ENCODE measurements around the gene METTL21A. TPM values are rescaled to one million over a fixed set of nuclear protein-coding genes. Genes with fewer than 3 reads are reported as not detected.

METTL21A gene
- total and polyA plus RNA-seq, 7 donors, result 7.0 to 30.7 (median 9.5) TPM

DNA sequence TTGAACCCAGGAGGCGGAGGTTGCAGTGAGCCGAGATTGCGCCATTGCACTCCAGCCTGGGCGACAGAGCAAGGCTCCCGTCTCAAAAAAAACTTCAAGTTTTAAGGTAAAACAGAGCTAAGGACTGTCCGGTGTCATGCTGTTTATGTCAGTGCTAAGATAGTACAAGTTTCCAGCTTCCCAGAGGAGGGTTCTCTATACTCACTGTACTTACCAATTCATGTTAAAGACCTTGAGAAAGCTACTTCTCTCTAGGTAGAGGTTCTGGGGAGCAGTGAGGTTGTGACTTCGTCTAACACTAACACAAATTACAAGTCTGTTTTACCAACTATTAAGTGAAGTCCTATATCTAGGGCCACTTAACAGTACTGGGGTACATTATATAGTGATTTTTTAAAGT, 18.8 kb downstream of the METTL21A start:
- H3K27me3 ChIP-seq (ENCODE audit: insufficient read depth in 3 of 3, low read length in 2 of 3), result no peaks in the 10 kb centered on the region
- DNase-seq (no peak), ATAC-seq (no peak)
- intact Hi-C loops (cut with DNase I), result no loop called here
- H3K4me3 ChIP-seq, result no peak overlapping the region
- TF ChIP-seq, protein P1, sequence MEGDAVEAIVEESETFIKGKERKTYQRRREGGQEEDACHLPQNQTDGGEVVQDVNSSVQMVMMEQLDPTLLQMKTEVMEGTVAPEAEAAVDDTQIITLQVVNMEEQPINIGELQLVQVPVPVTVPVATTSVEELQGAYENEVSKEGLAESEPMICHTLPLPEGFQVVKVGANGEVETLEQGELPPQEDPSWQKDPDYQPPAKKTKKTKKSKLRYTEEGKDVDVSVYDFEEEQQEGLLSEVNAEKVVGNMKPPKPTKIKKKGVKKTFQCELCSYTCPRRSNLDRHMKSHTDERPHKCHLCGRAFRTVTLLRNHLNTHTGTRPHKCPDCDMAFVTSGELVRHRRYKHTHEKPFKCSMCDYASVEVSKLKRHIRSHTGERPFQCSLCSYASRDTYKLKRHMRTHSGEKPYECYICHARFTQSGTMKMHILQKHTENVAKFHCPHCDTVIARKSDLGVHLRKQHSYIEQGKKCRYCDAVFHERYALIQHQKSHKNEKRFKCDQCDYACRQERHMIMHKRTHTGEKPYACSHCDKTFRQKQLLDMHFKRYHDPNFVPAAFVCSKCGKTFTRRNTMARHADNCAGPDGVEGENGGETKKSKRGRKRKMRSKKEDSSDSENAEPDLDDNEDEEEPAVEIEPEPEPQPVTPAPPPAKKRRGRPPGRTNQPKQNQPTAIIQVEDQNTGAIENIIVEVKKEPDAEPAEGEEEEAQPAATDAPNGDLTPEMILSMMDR (IDR thresholded peaks at IDR 0.05), result no peak
- no peaks in the 10 kb centered on the region for H3K9me3 ChIP-seq
- no peak overlapping the region for H3K27ac ChIP-seq
- H3K4me1 ChIP-seq, result no peaks in the 10 kb centered on the region
- peaks cover 0 to 9% of the 10 kb centered on the region in 2 donors for H3K36me3 ChIP-seq (ENCODE audit: insufficient read depth in 1 of 2, low read depth in 1 of 2)
- 87 to 94% (median 91%) methylated on average over 6 to 7 of the region's 7 CpGs for WGBS, 3 donors

GRCh38 chr2:207603486-207603885, 21.7 kb downstream of the METTL21A start:
- Histone ChIP-seq H3K9me3 (no peaks in the 10 kb centered on the region), H3K36me3 (ENCODE audit: insufficient read depth in 1 of 2, low read depth in 1 of 2) (peaks cover 0 to 9% of the 10 kb centered on the region in 2 donors), H3K27ac (no peak overlapping the region), H3K4me1 (no peaks in the 10 kb centered on the region), H3K27me3 (ENCODE audit: insufficient read depth in 3 of 3, low read length in 2 of 3) (no peaks in the 10 kb centered on the region), H3K4me3 (no peak overlapping the region)
- 43 to 61% (median 51%) methylated on average over 2 of the region's 2 CpGs for WGBS, 3 donors
- DNase-seq (no peak), ATAC-seq (no peak)
- TF ChIP-seq, protein P1 (IDR thresholded peaks at IDR 0.05), result no peak
- intact Hi-C loops (cut with DNase I), result no loop called here

DNA sequence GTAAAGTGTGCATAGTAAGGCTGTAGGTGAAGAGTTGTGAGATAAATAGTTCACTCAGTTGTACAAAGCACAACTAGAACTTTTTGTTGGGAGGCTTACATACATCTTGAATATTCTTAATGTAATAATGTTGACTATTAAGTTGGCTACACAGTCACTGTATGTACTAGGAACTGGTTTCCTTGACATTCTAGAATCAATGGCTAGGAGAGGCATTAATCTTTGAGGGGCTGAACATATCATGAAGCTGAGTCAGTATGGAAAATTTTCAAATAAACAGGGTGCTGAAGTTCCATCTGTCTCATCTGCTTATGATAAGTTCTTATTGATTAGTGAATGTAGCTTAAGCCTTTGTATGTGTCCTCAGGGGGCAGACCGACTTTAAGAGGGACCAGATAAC, 23.4 kb downstream of the METTL21A start:
- DNase-seq (no peak), ATAC-seq (no peak)
- intact Hi-C loops (cut with DNase I), result no loop called here
- WGBS, 3 donors, result 94 to 97% (median 95%) methylated on average over 1 of the region's 1 CpG
- Histone ChIP-seq H3K36me3 (ENCODE audit: insufficient read depth in 1 of 2, low read depth in 1 of 2) (peaks cover 0 to 22% of the 10 kb centered on the region in 2 donors), H3K27ac (no peak overlapping the region), H3K9me3 (no peaks in the 10 kb centered on the region), H3K27me3 (ENCODE audit: insufficient read depth in 3 of 3, low read length in 2 of 3) (no peaks in the 10 kb centered on the region), H3K4me1 (no peaks in the 10 kb centered on the region), H3K4me3 (no peak overlapping the region)
- TF ChIP-seq, protein P1 (IDR thresholded peaks at IDR 0.05), result no peak

DNA sequence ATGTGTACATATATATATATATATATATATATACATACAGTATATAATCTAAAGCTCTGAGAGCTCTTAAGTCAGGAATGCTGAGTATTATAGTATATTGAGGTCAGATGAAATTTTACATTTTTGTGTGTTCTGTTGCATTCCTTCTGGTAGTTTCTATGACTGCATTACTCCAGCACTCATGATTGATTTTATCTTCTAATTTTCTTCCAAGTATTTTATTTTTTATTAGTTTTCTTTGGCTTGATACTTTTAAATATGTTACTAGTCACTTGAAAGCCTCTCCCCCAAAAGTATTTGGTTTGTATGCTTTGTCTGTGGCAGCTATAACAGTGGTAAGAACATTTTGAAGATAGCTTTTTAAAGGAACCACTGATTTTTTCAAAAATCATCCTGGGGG, 25.0 kb downstream of the METTL21A start:
- TF ChIP-seq, protein P1 (IDR thresholded peaks at IDR 0.05), result no peak
- Histone ChIP-seq H3K27ac (no peak overlapping the region), H3K27me3 (ENCODE audit: insufficient read depth in 3 of 3, low read length in 2 of 3) (no peaks in the 10 kb centered on the region), H3K9me3 (no peaks in the 10 kb centered on the region), H3K4me1 (no peaks in the 10 kb centered on the region), H3K4me3 (no peak overlapping the region), H3K36me3 (ENCODE audit: insufficient read depth in 1 of 2, low read depth in 1 of 2) (peaks cover 0 to 31% of the 10 kb centered on the region in 2 donors)
- no peak for DNase-seq
- no peak for ATAC-seq
- intact Hi-C loops (cut with DNase I), result no loop called here

DNA sequence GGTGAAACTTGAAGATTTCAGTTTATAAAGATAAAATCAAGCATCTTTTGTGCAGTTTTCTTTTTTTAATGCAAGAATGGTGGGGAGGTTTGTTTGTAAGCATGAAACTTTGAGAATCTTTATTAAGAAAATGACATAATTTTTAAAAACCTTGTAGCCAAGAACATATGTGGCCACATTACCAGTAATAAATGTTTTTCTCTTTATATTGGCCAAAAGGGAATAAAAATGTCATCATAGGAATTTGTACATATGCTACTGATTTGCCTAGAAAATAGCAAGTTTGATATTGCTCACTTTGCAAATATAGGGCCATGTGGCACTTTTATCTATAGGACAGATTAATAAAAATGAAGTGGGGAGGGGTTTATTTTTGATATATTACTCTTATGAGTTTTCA, 25.6 kb downstream of the METTL21A start:
- no peaks in the 10 kb centered on the region for H3K27me3 ChIP-seq (ENCODE audit: insufficient read depth in 3 of 3, low read length in 2 of 3)
- H3K4me3 ChIP-seq, result no peak overlapping the region
- peaks cover 0 to 34% of the 10 kb centered on the region in 2 donors for H3K36me3 ChIP-seq (ENCODE audit: insufficient read depth in 1 of 2, low read depth in 1 of 2)
- TF ChIP-seq, protein P1 (IDR thresholded peaks at IDR 0.05), result no peak
- H3K27ac ChIP-seq, result no peak overlapping the region
- intact Hi-C loops (cut with DNase I), result no loop called here
- DNase-seq (no peak), ATAC-seq (no peak)
- H3K9me3 ChIP-seq, result no peaks in the 10 kb centered on the region
- no peaks in the 10 kb centered on the region for H3K4me1 ChIP-seq
